ENCODE measurements around the gene UBA1. TPM values are rescaled to one million over a fixed set of nuclear protein-coding genes. Genes with fewer than 3 reads are reported as not detected.

The UBA1 gene
- polyA plus RNA-seq, 1 donor (not counting 4 experiments of a cell fraction or from before 2014, with no cell fraction given), result 236 TPM

DNA sequence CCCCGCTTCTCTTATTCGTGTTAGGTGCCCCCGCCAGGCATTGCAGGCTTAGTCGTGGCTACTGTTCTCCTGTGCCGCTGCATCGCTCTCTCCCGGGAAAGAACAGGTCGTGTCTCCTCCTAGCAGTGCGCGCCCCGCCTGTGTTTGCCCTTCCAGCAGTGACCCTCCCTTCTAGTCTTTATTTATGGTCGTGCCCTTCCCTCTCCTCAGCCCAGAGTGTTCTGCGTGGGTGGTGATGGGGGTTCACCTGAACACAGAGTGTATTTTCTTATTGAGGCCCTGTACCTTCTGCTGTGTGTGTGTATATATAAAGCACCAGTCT lies 54.3 kb downstream of the UBA1 start:
- FAIRE-seq (no peak), DNase-seq (ENCODE audit: low read depth, low spot score) (no peak)
- no peak overlapping the region for H3K4me2 ChIP-seq (ENCODE audit: control insufficient read depth, extremely low read depth, insufficient read depth, low read depth, low read length)
- no peak for TF ChIP-seq EZH2 (IDR thresholded peaks at IDR 0.05; ENCODE audit: low read length)
- TF ChIP-seq, protein P1, sequence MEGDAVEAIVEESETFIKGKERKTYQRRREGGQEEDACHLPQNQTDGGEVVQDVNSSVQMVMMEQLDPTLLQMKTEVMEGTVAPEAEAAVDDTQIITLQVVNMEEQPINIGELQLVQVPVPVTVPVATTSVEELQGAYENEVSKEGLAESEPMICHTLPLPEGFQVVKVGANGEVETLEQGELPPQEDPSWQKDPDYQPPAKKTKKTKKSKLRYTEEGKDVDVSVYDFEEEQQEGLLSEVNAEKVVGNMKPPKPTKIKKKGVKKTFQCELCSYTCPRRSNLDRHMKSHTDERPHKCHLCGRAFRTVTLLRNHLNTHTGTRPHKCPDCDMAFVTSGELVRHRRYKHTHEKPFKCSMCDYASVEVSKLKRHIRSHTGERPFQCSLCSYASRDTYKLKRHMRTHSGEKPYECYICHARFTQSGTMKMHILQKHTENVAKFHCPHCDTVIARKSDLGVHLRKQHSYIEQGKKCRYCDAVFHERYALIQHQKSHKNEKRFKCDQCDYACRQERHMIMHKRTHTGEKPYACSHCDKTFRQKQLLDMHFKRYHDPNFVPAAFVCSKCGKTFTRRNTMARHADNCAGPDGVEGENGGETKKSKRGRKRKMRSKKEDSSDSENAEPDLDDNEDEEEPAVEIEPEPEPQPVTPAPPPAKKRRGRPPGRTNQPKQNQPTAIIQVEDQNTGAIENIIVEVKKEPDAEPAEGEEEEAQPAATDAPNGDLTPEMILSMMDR (optimal IDR thresholded peaks at IDR 0.05 in 1 of 3, IDR thresholded peaks at IDR 0.05 in 1 of 3, conservative IDR thresholded peaks at IDR 0.05 in 1 of 3; ENCODE audit: extremely low read depth in 1 of 3, insufficient read depth in 2 of 3, low read length in 3 of 3), result no peak
- H3K4me1 ChIP-seq (ENCODE audit: control insufficient read depth, extremely low read depth, insufficient read depth, low read length), result no peaks in the 10 kb centered on the region
- no peaks in the 10 kb centered on the region for H3K36me3 ChIP-seq (ENCODE audit: control insufficient read depth in 2 of 2, extremely low read depth in 1 of 2, insufficient read depth in 2 of 2, low read length in 2 of 2)
- H3K27me3 ChIP-seq (ENCODE audit: control insufficient read depth, extremely low read depth, insufficient read depth, low read length), result no peaks in the 10 kb centered on the region
- no peak overlapping the region for H3K9ac ChIP-seq (ENCODE audit: control insufficient read depth, extremely low read depth, insufficient read depth, low read length)
- H3K79me2 ChIP-seq (ENCODE audit: control insufficient read depth, insufficient read depth, low read length), result no peaks in the 10 kb centered on the region
- H2AFZ ChIP-seq (ENCODE audit: control insufficient read depth, low read length), result no peak overlapping the region
- no peaks in the 10 kb centered on the region for H4K20me1 ChIP-seq (ENCODE audit: control insufficient read depth, extremely low read depth, insufficient read depth, low read length)
- no peak overlapping the region for H3K27ac ChIP-seq (ENCODE audit: control insufficient read depth, insufficient read depth, low read length)
- no peaks in the 10 kb centered on the region for H3K9me3 ChIP-seq (ENCODE audit: control insufficient read depth, low read depth, low read length)
- H3K9me1 ChIP-seq (ENCODE audit: control insufficient read depth, extremely low read depth, insufficient read depth, low read length), result no peaks in the 10 kb centered on the region
- dilution Hi-C loops (cut with MboI; ENCODE audit: extremely low pct_ligation_motif_present, low sequenced_read_pairs), result no loop called here
- H3K4me3 ChIP-seq (ENCODE audit: control insufficient read depth in 2 of 3, extremely low read depth in 1 of 3, insufficient read depth in 2 of 3, low read depth in 1 of 3, low read length in 3 of 3), result no peak overlapping the region

DNA sequence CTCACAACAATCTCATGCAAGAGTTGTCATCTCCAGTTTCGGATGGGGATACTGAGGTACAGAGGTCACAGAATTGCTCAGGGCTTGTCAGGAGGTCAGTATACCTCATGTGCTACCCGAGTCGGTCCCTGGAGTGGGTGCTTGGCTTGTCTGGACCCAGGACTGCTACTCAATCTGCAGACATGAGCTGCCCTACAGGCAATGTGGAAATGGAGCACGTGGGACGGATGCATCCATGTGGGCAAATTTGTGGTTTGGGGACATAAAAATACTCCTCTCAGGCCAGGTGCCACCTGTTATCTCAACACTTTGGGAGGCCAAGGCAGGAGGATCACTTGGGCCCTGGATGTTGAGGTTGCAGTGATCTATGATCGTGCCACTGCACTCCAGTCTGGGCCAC lies 54.9 kb downstream of the UBA1 start:
- H3K9me1 ChIP-seq (ENCODE audit: control insufficient read depth, extremely low read depth, insufficient read depth, low read length), result no peaks in the 10 kb centered on the region
- H3K4me1 ChIP-seq (ENCODE audit: control insufficient read depth, extremely low read depth, insufficient read depth, low read length), result no peaks in the 10 kb centered on the region
- H3K36me3 ChIP-seq (ENCODE audit: control insufficient read depth in 2 of 2, extremely low read depth in 1 of 2, insufficient read depth in 2 of 2, low read length in 2 of 2), result no peaks in the 10 kb centered on the region
- H3K27ac ChIP-seq (ENCODE audit: control insufficient read depth, insufficient read depth, low read length), result no peak overlapping the region
- no peak for FAIRE-seq
- no peak for DNase-seq (ENCODE audit: low read depth, low spot score)
- H3K9me3 ChIP-seq (ENCODE audit: control insufficient read depth, low read depth, low read length), result no peaks in the 10 kb centered on the region
- TF ChIP-seq, protein P1 (optimal IDR thresholded peaks at IDR 0.05 in 1 of 3, IDR thresholded peaks at IDR 0.05 in 1 of 3, conservative IDR thresholded peaks at IDR 0.05 in 1 of 3; ENCODE audit: extremely low read depth in 1 of 3, insufficient read depth in 2 of 3, low read length in 3 of 3), result no peak
- TF ChIP-seq EZH2 (IDR thresholded peaks at IDR 0.05; ENCODE audit: low read length), result no peak
- H3K4me2 ChIP-seq (ENCODE audit: control insufficient read depth, extremely low read depth, insufficient read depth, low read depth, low read length), result no peak overlapping the region
- H3K27me3 ChIP-seq (ENCODE audit: control insufficient read depth, extremely low read depth, insufficient read depth, low read length), result no peaks in the 10 kb centered on the region
- no peaks in the 10 kb centered on the region for H3K79me2 ChIP-seq (ENCODE audit: control insufficient read depth, insufficient read depth, low read length)
- no peak overlapping the region for H3K4me3 ChIP-seq (ENCODE audit: control insufficient read depth in 2 of 3, extremely low read depth in 1 of 3, insufficient read depth in 2 of 3, low read depth in 1 of 3, low read length in 3 of 3)
- dilution Hi-C loops (cut with MboI; ENCODE audit: extremely low pct_ligation_motif_present, low sequenced_read_pairs), result no loop called here
- H4K20me1 ChIP-seq (ENCODE audit: control insufficient read depth, extremely low read depth, insufficient read depth, low read length), result no peaks in the 10 kb centered on the region
- no peak overlapping the region for H2AFZ ChIP-seq (ENCODE audit: control insufficient read depth, low read length)
- H3K9ac ChIP-seq (ENCODE audit: control insufficient read depth, extremely low read depth, insufficient read depth, low read length), result no peak overlapping the region
